GM23248 (cell line): ENCODE results near the gene SLC5A1.

Experiments used
- EZH2 ChIP-seq: fragments of 200-600 bp; sonication (generic); IDR thresholded peaks from 2 replicates; pipeline ENCODE4 v1.6.1; 2018; ENCODE audit warnings: antibody characterized with exemption, mild to moderate bottlenecking; ENCODE audit not compliant: insufficient read depth, poor library complexity, severe bottlenecking
- EZH2phosphoT487 ChIP-seq: fragments of 200-600 bp; sonication (generic); IDR thresholded peaks from 2 replicates; pipeline ENCODE4 v1.6.1; 2018; ENCODE audit warnings: antibody characterized with exemption, moderate library complexity, mild to moderate bottlenecking, low read depth; ENCODE audit not compliant: insufficient read depth

- TF ChIP-seq EZH2 (no peak), EZH2phosphoT487 (no peak)
Measured at GRCh38 chr22:32119568-32120235, 76.6 kb downstream of the SLC5A1 start.
